GM12892 (cell line): ENCODE results near the gene SRSF1.
"Not testable (repeated sequence)": the region's sequence is repeated elsewhere in the genome, so short reads cannot be mapped to it uniquely, and the experiment has no call there.

Experiments used
- DNase-seq: peaks from one replicate; pipeline ENCODE4 v3.0.0; 2011; ENCODE audit not compliant: insufficient read length
- FAIRE-seq: peaks from 2 replicates; lab custom pipeline; 2011; peaks lifted over from hg19 to GRCh38; lab: Jason Lieb, UNC
- POLR2A ChIP-seq: IDR thresholded peaks from 2 replicates; pipeline ENCODE4 v1.6.1; 2011; ENCODE audit warnings: low read depth, low read length, control low read depth
- POLR2AphosphoS5 ChIP-seq: IDR thresholded peaks from 2 replicates; pipeline ENCODE4 v1.6.1; 2011; ENCODE audit warnings: low read depth, low read length, control low read depth
- TAF1 ChIP-seq: IDR thresholded peaks from 2 replicates; pipeline ENCODE4 v1.6.1; 2011; ENCODE audit warnings: low read depth, mild to moderate bottlenecking, control low read depth, low read length, borderline replicate concordance

The SRSF1 gene

DNA sequence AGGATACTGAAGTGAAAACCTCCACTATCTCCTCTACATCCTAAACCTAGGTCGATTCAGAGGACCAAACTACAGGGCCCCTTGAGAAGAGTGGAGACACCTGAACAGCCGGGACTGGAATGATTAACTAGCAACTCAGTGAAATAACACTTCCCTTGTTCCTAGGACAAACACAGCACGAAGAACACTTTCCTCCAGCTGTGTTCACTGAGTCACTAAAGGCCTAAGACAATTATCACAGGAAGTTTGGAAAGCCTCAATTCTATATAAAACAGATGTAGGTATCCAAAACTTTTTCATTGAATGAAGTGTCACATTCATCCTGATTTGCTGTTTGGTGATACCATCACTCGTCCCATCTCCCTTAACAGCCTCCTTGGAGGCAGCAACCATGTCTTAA, 36.3 kb downstream of the SRSF1 start:
- FAIRE-seq (no peak), DNase-seq (no peak)
- TF ChIP-seq POLR2A, result no peak
- no peak for TF ChIP-seq TAF1
- TF ChIP-seq POLR2AphosphoS5, result no peak

GRCh38 chr17:57968456-57968855, 38.6 kb downstream of the SRSF1 start:
- no peak for TF ChIP-seq POLR2AphosphoS5
- no peak for TF ChIP-seq POLR2A
- no peak for TF ChIP-seq TAF1
- no peak for DNase-seq
- no peak for FAIRE-seq

GRCh38 chr17:57966875-57967274, 40.2 kb downstream of the SRSF1 start:
- FAIRE-seq, result no peak
- TF ChIP-seq POLR2A, result no peak

DNA sequence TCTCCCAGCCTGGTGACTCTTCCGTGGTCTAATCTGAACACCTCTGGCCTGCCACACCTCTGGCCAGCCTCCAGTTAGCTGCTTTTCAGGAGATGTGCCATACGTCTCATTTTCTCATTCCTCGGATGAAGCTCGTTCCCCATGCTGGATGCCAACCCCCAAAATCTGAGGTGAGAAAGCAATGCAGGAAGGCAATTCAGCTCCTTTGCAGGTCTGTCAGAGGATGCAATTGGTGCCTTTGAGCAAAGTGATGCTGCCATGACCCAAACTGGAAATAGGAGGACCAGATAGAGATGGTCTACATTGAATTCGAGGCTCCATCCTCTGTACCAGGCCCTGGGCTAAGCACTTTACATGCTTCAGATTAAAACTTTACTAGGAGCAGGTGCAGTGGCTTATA, 40.8 kb downstream of the SRSF1 start:
- FAIRE-seq (no peak), DNase-seq (no peak)
- TF ChIP-seq POLR2A (no peak), TAF1 (no peak), POLR2AphosphoS5 (no peak)

More at GRCh38 chr17:57966875-57967274, 40.2 kb downstream of the SRSF1 start:
- no peak for DNase-seq

DNA sequence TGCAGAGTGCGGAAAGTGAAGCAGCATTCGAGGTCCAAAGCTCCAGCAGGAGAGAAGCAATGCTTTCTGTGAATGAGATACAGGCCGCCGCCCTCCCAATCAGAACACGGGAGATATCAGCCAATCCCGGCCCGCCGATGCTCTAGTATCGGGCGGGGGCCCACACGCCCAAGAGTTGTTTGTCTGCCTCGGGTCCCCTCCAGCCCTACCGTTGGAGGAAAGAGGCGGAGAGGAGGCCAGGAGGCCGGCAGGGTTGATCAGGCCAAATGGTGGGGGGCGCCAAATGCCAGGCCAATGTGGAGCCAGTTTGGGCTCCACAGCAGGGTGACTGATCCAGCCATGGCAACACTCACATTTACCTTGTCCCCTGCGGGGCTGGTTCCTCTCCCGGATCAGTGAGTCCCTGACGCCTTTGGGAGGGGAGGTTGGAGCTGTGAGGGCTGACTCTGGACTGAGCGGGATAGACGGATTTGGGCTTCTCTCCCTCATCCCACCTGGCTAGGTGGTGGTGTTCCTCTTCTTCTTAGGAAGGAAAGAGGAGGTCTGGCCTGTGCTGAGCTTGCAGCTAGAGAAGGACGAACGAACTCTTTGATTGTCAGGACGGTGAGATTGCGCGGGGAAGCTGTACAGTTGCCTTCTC, 41.4 kb downstream of the SRSF1 start:
- no peak for DNase-seq
- no peak for TF ChIP-seq TAF1
- TF ChIP-seq POLR2AphosphoS5, result no peak
- FAIRE-seq, result no peak

DNA sequence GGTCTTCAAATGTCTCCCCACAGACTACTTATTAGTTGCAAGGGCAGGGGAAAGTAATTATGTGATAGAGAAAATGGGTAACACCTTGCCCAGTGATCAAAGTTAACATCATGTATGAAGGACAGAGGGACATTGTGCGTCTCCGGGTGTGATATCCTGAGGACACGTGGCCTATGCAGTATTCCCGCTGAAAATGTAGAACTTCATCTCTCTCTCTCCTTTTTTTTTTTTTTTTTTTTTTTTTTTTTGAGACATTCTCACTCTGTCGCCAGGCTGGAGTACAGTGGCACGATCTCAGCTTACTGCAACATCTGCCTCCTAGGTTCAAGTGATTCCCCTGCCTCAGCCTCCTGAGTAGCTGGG, 43.9 kb downstream of the SRSF1 start:
- DNase-seq (no peak), FAIRE-seq (no peak)
- TF ChIP-seq TAF1 (no peak), POLR2AphosphoS5 (no peak), POLR2A (no peak)

GRCh38 chr17:57962279-57963148, 44.5 kb downstream of the SRSF1 start:
- FAIRE-seq, result no peak

GRCh38 chr17:57959929-57960328, 47.1 kb downstream of the SRSF1 start:
- TF ChIP-seq TAF1 (no peak), POLR2A (no peak), POLR2AphosphoS5 (no peak)
- no peak for FAIRE-seq
- DNase-seq, result no peak

More at GRCh38 chr17:57962279-57963148, 44.5 kb downstream of the SRSF1 start:
- TF ChIP-seq TAF1, result no peak
- no peak for TF ChIP-seq POLR2AphosphoS5
- no peak for TF ChIP-seq POLR2A
- no peak for DNase-seq

DNA sequence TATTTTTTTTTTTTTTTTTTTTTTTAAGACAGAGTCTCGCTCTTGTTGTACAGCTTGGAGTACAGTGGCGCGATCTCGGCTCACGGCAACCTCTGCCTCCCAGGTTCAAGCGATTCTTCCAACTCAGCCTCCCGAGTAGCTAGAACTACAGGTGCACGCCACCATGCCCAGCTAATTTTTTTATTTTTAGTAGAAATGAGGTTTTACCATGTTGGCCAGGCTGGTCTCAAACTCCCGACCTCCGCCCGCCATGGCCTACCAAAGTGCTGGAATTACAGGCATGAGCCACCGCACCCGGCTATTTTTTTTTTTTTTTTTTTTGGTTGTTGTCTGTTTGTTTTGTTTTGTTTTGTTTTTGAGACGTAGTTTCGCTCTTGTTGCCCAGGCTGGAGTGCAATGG, 48.7 kb downstream of the SRSF1 start:
- DNase-seq, FAIRE-seq: not testable (repeated sequence)

- DNase-seq (no peak), FAIRE-seq (no peak)
- TF ChIP-seq POLR2A (no peak), TAF1 (no peak), POLR2AphosphoS5 (no peak)
Observed at GRCh38 chr17:57957886-57958285, 49.2 kb downstream of the SRSF1 start.

GRCh38 chr17:57957120-57957850, 49.8 kb downstream of the SRSF1 start:
- no peak for FAIRE-seq
- TF ChIP-seq TAF1 (no peak), POLR2AphosphoS5 (no peak), POLR2A (no peak)
- no peak for DNase-seq
